Renal pelvis (tissue), 12 donors: Measurements from ENCODE around the gene ENPP4. TPM values are rescaled to one million over a fixed set of nuclear protein-coding genes. Genes with fewer than 3 reads are reported as not detected.
"Not testable (repeated sequence)": the region's sequence is repeated elsewhere in the genome, so short reads cannot be mapped to it uniquely, and the experiment has no call there.

Experiments
- DNase-seq: peaks from one replicate; pipeline ENCODE4 v3.0.0-alpha.2; 2013
- long read RNA-seq, 16 experiments: transcript quantifications; one replicate each; lab custom pipeline, GENCODE V29; 2026
- polyA plus RNA-seq, 3 donors: library from polyadenylated mRNA; unstranded; fragments of 120-200 nt; gene quantifications; one replicate each; pipeline ENCODE4 v1.2.1, GENCODE V29; 2013; ENCODE audit not compliant: insufficient read length in 3 of 3

The ENPP4 gene
- polyA plus RNA-seq, result 10 to 100 TPM; 13.5 to 16.2 (median 15.9) TPM
- long read RNA-seq, donor 1, full-length matches to known transcripts, result 5 of 5 reads
- long read RNA-seq, donor 1, partial matches to known transcripts, result 0 of 5 reads
- long read RNA-seq, donor 1, other reads (novel, unspliced or antisense), result 0 of 5 reads
- long read RNA-seq, donor 2, full-length matches to known transcripts, result 3 of 3 reads
- long read RNA-seq, donor 2, partial matches to known transcripts, result 0 of 3 reads
- long read RNA-seq, donor 2, other reads (novel, unspliced or antisense), result 0 of 3 reads
- long read RNA-seq, donor 3, full-length matches to known transcripts, result 2 of 2 reads
- long read RNA-seq, donor 3, partial matches to known transcripts, result 0 of 2 reads
- long read RNA-seq, donor 3, other reads (novel, unspliced or antisense), result 0 of 2 reads
- long read RNA-seq, donor 4, full-length matches to known transcripts, result 1 of 1 reads
- long read RNA-seq, donor 4, partial matches to known transcripts, result 0 of 1 reads
- long read RNA-seq, donor 4, other reads (novel, unspliced or antisense), result 0 of 1 reads
- long read RNA-seq, donor 5, full-length matches to known transcripts, result 2 of 2 reads
- long read RNA-seq, donor 5, partial matches to known transcripts, result 0 of 2 reads
- long read RNA-seq, donor 5, other reads (novel, unspliced or antisense), result 0 of 2 reads
- long read RNA-seq, donor 6, full-length matches to known transcripts, result 4 of 4 reads
- long read RNA-seq, donor 6, partial matches to known transcripts, result 0 of 4 reads
- long read RNA-seq, donor 6, other reads (novel, unspliced or antisense), result 0 of 4 reads
- long read RNA-seq, donor 7, full-length matches to known transcripts, result 10 of 10 reads
- long read RNA-seq, donor 7, partial matches to known transcripts, result 0 of 10 reads
- long read RNA-seq, donor 7, other reads (novel, unspliced or antisense), result 0 of 10 reads
- long read RNA-seq, donor 8, full-length matches to known transcripts, result 3 of 3 reads
- long read RNA-seq, donor 8, partial matches to known transcripts, result 0 of 3 reads
- long read RNA-seq, donor 8, other reads (novel, unspliced or antisense), result 0 of 3 reads
- long read RNA-seq, donor 9, full-length matches to known transcripts, result 3 of 3 reads
- long read RNA-seq, donor 9, partial matches to known transcripts, result 0 of 3 reads
- long read RNA-seq, donor 9, other reads (novel, unspliced or antisense), result 0 of 3 reads
- long read RNA-seq, donor 10, full-length matches to known transcripts, result 5 of 5 reads
- long read RNA-seq, donor 10, partial matches to known transcripts, result 0 of 5 reads
- long read RNA-seq, donor 10, other reads (novel, unspliced or antisense), result 0 of 5 reads
- long read RNA-seq, donor 11, full-length matches to known transcripts, result 6 of 6 reads
- long read RNA-seq, donor 11, partial matches to known transcripts, result 0 of 6 reads
- long read RNA-seq, donor 11, other reads (novel, unspliced or antisense), result 0 of 6 reads
- long read RNA-seq, donor 12, full-length matches to known transcripts, result 4 of 18 reads
- long read RNA-seq, donor 12, partial matches to known transcripts, result 14 of 18 reads
- long read RNA-seq, donor 12, other reads (novel, unspliced or antisense), result 0 of 18 reads
- long read RNA-seq, donor 13, full-length matches to known transcripts, result 5 of 5 reads
- long read RNA-seq, donor 13, partial matches to known transcripts, result 0 of 5 reads
- long read RNA-seq, donor 13, other reads (novel, unspliced or antisense), result 0 of 5 reads
- long read RNA-seq, donor 14, full-length matches to known transcripts, result 4 of 4 reads
- long read RNA-seq, donor 14, partial matches to known transcripts, result 0 of 4 reads
- long read RNA-seq, donor 14, other reads (novel, unspliced or antisense), result 0 of 4 reads
- long read RNA-seq, donor 15, full-length matches to known transcripts, result 2 of 2 reads
- long read RNA-seq, donor 15, partial matches to known transcripts, result 0 of 2 reads
- long read RNA-seq, donor 15, other reads (novel, unspliced or antisense), result 0 of 2 reads
- long read RNA-seq, donor 16, full-length matches to known transcripts, result 1 of 1 reads
- long read RNA-seq, donor 16, partial matches to known transcripts, result 0 of 1 reads
- long read RNA-seq, donor 16, other reads (novel, unspliced or antisense), result 0 of 1 reads

GRCh38 chr6:46129629-46130511 is at the start of gene ENPP4:
ENPP4 (plus strand) TSS chr6:46129989; CDS start chr6:46139584, 9,595 bp downstream.
- peak; percentile 94 for DNase-seq

DNA sequence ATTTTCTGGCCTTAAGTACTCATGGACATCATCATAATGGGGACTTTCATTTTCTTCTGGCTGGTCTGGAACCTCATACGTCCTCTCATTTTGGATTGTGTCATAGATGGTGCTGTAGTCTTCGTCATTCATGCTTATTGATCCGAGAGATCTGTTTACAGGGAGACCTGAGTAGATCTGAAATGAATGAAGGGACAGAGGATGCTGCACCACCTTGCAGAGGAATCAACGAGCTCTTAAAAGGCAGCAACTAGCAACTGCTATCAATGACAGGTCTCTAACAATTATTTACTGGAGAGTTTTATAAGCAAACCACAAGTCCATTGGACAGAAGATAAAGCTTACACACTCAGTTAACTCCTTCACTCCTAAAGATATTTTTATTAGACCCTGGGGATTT is 49.7 kb upstream of the ENPP4 start:
- no peak for DNase-seq

- DNase-seq, result not testable (repeated sequence)
These were observed 44.1 kb upstream of the ENPP4 start for GRCh38 chr6:46085688-46086087.

DNA sequence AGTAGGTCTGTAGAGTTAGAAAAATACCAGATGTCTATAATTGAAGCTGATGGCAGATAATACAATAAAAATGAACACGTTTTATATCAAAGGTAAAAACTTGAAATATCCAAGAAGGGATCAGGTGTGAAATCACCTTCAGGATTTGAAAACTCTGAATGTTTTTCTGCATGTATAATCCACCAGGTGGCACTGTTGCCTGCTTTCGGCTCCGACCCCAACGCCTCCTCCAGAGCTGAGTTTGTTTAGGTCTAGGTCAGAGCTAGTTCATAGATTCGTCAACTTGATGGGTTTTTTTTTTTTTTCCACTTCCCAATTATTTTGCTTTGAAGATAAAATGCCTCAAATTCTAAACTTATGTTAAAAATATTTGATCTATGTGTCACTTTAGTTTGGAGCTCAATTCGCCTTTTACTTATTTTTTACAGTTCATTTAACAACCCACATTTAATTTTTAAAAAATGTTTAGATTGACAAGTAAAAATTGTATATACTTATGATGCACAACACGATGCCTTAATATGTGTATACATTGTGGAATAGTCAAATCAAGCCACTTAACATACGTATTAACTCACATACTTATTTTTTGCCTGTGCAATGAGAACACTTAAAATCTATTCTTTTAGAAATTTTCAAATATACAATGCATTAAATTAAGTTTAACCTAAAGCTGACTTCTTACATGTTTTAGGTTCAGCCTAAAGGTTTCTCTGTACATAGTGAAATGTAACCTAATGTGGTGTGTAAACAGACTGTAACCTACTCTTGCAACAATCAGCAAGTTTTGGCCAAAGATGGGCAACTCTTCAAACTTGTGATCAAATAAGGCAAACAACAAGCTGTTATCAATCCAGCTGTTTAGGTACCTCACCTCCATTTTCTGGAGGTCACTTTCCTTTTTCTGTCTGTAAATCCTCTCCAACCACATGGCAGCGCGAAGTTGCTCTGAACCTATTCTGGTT is 39.4 kb upstream of the ENPP4 start:
- DNase-seq, result peak; percentile 57

DNA sequence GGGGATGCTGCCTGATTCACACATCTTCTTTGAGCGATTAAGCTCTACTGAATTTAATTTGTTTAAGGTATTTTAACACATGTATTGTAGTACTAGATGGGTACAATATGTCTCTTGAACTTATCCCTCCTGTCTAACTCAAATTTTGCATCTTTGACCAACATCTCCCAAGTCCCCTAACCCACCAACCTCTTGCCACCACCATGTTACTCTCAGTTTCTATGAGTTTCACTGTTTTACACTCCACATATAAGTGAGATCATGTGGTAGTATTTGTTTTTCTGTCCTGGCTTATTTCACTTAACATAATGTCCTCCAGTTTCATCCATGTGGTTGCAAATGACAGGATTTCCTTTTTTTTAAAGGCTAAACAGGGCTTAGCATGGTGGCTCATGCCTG is 38.7 kb upstream of the ENPP4 start:
- no peak for DNase-seq

- DNase-seq, result no peak
These were observed 34.5 kb upstream of the ENPP4 start for GRCh38 chr6:46095251-46095650.

- DNase-seq, result no peak
These were observed 32.4 kb upstream of the ENPP4 start for GRCh38 chr6:46097366-46097765.

- DNase-seq, result peak; percentile 15
These were observed 31.1 kb upstream of the ENPP4 start for GRCh38 chr6:46098678-46099077.

GRCh38 chr6:46099952-46100351 is 29.8 kb upstream of the ENPP4 start:
- DNase-seq, result no peak

GRCh38 chr6:46102123-46102522 is 27.7 kb upstream of the ENPP4 start:
- DNase-seq, result no peak

DNA sequence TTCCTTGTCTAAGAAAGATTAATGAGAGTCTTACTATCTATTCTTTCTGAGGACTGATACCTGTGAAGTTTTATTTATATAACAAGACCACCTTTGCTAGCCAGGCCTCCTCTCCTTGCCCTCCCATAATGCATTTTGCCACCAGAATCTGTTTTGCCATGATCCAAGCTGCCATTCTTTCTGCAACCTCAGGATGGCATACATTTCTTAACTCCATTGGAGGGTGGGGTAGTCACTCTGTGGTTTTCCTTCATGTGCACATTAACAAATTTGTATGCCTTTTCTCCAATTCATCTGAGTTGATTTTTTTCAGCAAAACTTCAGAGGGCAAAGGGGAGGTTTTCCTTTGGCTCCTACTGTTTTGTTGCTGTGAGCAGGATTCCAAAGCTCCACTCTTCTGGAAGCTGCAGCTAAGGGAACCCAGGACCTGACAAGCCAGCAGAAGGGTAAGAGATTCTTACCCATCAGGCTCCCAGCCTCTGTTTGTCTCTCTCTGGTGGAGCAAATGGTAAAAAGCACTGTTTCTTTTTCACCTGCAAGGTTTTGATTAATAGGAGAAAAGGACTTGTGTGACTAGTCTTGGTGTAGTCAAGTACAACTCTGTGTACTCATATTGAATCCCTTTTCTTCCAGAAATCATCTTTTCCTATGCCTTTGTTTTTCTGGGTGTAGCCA is 26.2 kb upstream of the ENPP4 start:
- DNase-seq, result no peak

DNA sequence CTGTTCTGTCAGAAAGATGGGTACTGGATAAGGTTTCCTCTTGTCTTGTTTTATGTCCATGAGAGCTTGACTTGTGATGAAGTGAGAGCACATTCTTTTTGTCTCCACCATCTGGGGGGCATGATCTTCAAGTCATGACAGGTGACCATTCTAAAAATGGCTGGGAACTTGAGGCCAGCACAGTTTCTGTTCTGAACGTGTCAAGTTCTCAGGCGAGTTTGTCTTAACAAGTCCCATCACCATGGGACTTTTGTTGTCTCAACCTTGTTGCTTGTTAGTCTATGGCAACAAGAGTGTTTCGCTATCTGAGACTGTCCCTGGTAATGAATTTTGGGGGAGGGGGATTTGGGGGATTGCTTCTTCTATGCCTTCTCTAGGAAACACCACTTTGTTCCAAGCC is 25.6 kb upstream of the ENPP4 start:
- DNase-seq, result no peak

GRCh38 chr6:46105568-46105967 is 24.2 kb upstream of the ENPP4 start:
- no peak for DNase-seq

- no peak for DNase-seq
These were observed 16.4 kb upstream of the ENPP4 start for GRCh38 chr6:46113370-46113769.

DNA sequence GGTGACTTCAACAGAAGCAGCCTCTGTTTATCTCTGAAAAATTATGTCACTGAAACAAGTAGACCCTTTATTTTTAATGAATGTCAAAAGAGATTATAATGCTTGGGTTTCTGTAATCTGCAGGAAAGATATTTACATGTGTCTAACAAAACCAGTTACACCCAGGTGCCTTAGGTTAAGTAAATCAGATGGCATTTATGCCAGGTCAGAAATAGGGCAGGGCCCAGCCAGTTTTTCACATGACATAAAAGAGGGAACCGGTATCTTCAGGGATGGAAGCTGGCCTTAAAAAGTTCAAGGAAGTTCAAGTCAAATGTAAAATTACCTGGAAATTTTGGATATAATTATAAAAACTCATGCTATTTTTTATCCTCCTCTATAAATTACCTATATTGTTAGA is 14.2 kb upstream of the ENPP4 start:
- no peak for DNase-seq

DNA sequence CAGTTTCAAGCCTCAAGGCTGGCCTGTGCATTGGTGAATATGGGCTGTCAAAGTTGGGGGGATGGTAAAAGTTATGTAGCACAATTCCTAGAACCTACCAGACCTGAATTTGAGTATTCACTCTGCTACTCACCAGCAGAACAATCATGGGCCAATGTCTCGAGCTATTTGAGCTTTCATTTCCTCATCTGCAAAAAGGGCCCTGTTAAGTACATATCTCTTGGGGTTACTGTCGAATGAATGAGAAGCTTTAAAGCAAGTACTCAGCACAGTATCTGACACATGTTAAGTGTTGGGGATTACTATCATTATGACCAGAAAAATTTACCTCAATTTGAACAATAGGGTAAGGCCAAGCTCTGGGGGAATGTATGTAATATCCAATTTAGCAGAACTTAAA is 13.5 kb upstream of the ENPP4 start:
- DNase-seq, result no peak

DNA sequence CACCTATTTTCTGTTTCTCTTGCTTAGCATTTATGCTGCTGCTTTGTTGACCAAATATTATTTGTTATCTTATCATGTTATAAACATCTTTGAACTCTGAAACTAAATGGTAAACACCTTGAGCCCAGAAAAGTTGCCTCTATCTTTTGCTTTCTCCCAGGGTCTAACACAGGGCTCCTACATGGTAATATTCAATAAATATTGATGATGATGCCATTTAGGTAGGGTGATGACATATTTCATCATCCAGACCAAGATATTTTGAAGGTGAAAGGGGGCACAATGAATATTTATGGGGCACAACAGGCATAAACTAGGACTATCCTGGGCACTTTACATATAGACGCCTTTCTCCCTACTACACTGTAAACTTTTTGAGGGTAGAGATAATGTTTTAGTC is 11.6 kb upstream of the ENPP4 start:
- no peak for DNase-seq
